ENCODE measurements around the gene SIAH3. TPM values are rescaled to one million over a fixed set of nuclear protein-coding genes. Genes with fewer than 3 reads are reported as not detected.

The SIAH3 gene
- total and polyA plus RNA-seq, 9 of the 15 experiments (the other 6 are each of a cell fraction or from before 2014, with no cell fraction given): not detected

GRCh38 chr13:45751885-45752284 is 99.7 kb downstream of the SIAH3 start:
- no peak for DNase-seq (ENCODE audit: extremely low read depth in 1 of 4, low spot score in 3 of 4)
- H2AFZ ChIP-seq (ENCODE audit: low read depth, low read length): no peak overlapping the region
- ChIA-PET POLR2A (no interaction called here), CTCF (ENCODE audit: low intra/inter-chr PET ratio) (no interaction called here)
- no peaks in the 10 kb centered on the region for H4K20me1 ChIP-seq (replicated peaks; ENCODE audit: control insufficient read depth, insufficient read depth, low read length)
- no peaks in the 10 kb centered on the region for H3K9me3 ChIP-seq (replicated peaks; ENCODE audit: control insufficient read depth, insufficient read depth, low read depth, low read length)
- H3K4me2 ChIP-seq (ENCODE audit: insufficient read depth, low read length): no peak overlapping the region
- no peaks in the 10 kb centered on the region for H3K79me2 ChIP-seq (ENCODE audit: control insufficient read depth, insufficient read depth, low read length)
- no peak for ATAC-seq
- no peak overlapping the region for H3K4me3 ChIP-seq
- no peak overlapping the region for H3K9ac ChIP-seq (ENCODE audit: insufficient read depth in 1 of 2, low read depth in 2 of 2, low read length in 2 of 2)
- TF ChIP-seq NUFIP1 (IDR thresholded peaks at IDR 0.05; ENCODE audit: partially characterized antibody): no peak
- TF ChIP-seq NFIC (IDR thresholded peaks at IDR 0.05): peak; percentile 58
- FAIRE-seq: no peak
- no peaks in the 10 kb centered on the region for H3K4me1 ChIP-seq (replicated peaks in 1 of 2; ENCODE audit: control insufficient read depth in 2 of 2, insufficient read depth in 2 of 2, low read length in 2 of 2)
- no peaks in the 10 kb centered on the region for H3K36me3 ChIP-seq (ENCODE audit: control insufficient read depth, insufficient read depth, low read length)
- H3K9me1 ChIP-seq (ENCODE audit: control insufficient read depth, insufficient read depth, low read length): no peaks in the 10 kb centered on the region
- H3K27ac ChIP-seq (ENCODE audit: extremely low read depth, low read depth, low read length): no peak overlapping the region
- intact Hi-C loops (cut with micrococcal nuclease): no loop called here
- H3K27me3 ChIP-seq (ENCODE audit: control insufficient read depth in 2 of 2, insufficient read depth in 2 of 2, low read length in 2 of 2): peaks cover 0 to 8% of the 10 kb centered on the region in 2 experiments; a peak in 2 of 5 replicates
- no TSS peak for BruUV-seq (replicated peaks)
- in situ Hi-C loops (cut with MboI): no loop called here

DNA sequence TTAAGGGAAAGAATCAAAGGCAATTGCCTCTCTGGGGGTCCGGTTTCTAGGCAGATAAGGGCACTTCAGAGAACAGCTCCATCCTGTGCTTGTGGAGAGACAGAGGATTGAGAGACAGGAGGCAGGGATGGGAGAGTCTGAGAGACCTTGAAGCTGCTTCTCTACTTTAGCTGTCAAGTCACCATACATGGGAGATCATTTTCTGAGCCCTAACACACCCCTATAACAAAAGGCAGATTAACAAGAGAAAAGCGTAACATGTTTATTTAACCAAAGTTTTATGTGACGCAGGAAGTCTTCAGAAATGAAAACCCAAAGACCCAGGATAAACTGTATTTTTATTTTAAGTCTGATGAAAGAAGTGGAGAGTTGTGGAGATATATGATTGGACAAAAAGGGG is 101.0 kb downstream of the SIAH3 start:
- CTCF ChIA-PET (ENCODE audit: low intra/inter-chr PET ratio): no interaction called here
- FAIRE-seq: no peak

More for the DNA sequence above, 101.0 kb downstream of the SIAH3 start:
- no peak overlapping the region for H3K4me2 ChIP-seq (ENCODE audit: insufficient read depth, low read length)
- no peaks in the 10 kb centered on the region for H3K36me3 ChIP-seq (ENCODE audit: control insufficient read depth, insufficient read depth, low read length)
- H3K9me3 ChIP-seq (replicated peaks; ENCODE audit: control insufficient read depth, insufficient read depth, low read depth, low read length): no peaks in the 10 kb centered on the region
- POLR2A ChIA-PET: interaction anchor here (1.0 kb wide), 1 partner anchor 35 kb away, joined by 3 read pairs; no protein-coding TSS in a partner anchor
- intact Hi-C loops (cut with micrococcal nuclease) (no loop called here), in situ Hi-C loops (cut with MboI) (no loop called here)
- no peaks in the 10 kb centered on the region for H3K79me2 ChIP-seq (ENCODE audit: control insufficient read depth, insufficient read depth, low read length)
- H3K4me1 ChIP-seq (replicated peaks in 1 of 2; ENCODE audit: control insufficient read depth in 2 of 2, insufficient read depth in 2 of 2, low read length in 2 of 2): no peaks in the 10 kb centered on the region
- BruUV-seq (replicated peaks): no TSS peak
- DNase-seq (ENCODE audit: extremely low read depth in 1 of 4, low spot score in 3 of 4): no peak
- ATAC-seq: no peak
- no peak overlapping the region for H3K9ac ChIP-seq (ENCODE audit: insufficient read depth in 1 of 2, low read depth in 2 of 2, low read length in 2 of 2)
- H3K4me3 ChIP-seq: no peak overlapping the region
- no peak for TF ChIP-seq AFF1 (IDR thresholded peaks at IDR 0.05; ENCODE audit: low read depth in 1 of 2, partially characterized antibody in 2 of 2)
- TF ChIP-seq ARID3A (IDR thresholded peaks at IDR 0.05; ENCODE audit: borderline replicate concordance, low read depth, low read length): no peak
- no peak for TF ChIP-seq BRCA1 (IDR thresholded peaks at IDR 0.05)
- TF ChIP-seq BRCA1 (CRISPR knock-in tag; IDR thresholded peaks at IDR 0.05): no peak
- no peak for TF ChIP-seq HES1 (IDR thresholded peaks at IDR 0.05; ENCODE audit: low read depth)
- no peak overlapping the region for H2AFZ ChIP-seq (ENCODE audit: low read depth, low read length)
- H3K27ac ChIP-seq (ENCODE audit: extremely low read depth, low read depth, low read length): no peak overlapping the region
- H3K9me1 ChIP-seq (ENCODE audit: control insufficient read depth, insufficient read depth, low read length): no peaks in the 10 kb centered on the region
- peaks cover 0 to 8% of the 10 kb centered on the region in 2 experiments; a peak in 2 of 5 replicates for H3K27me3 ChIP-seq (ENCODE audit: control insufficient read depth in 2 of 2, insufficient read depth in 2 of 2, low read length in 2 of 2)
- no peaks in the 10 kb centered on the region for H4K20me1 ChIP-seq (replicated peaks; ENCODE audit: control insufficient read depth, insufficient read depth, low read length)
- 2% methylated on average over 3 of the region's 3 CpGs for whole genome bisulfite sequencing (ENCODE audit: insufficient coverage, low coverage, missing lambda C conversion rate)
